K562 (cell line): ENCODE data around the gene LYPD4. TPM values are rescaled to one million over a fixed set of nuclear protein-coding genes. Genes with fewer than 3 reads are reported as not detected.

Source experiments
- ARHGAP35 ChIP-seq: fragments of 450-650 bp; IDR thresholded peaks from 2 replicates; pipeline ENCODE4 v1.6.1; 2018; ENCODE audit not compliant: partially characterized antibody
- ERF ChIP-seq: fragments of 450-650 bp; formaldehyde crosslinking; IDR thresholded peaks from 2 replicates; pipeline ENCODE4 v1.4.0; 2020; ENCODE audit warnings: mild to moderate bottlenecking, mixed read lengths
- ETV5 ChIP-seq: sonication (generic); formaldehyde crosslinking; IDR thresholded peaks from 2 replicates; pipeline ENCODE4 v1.4.0; 2020; ENCODE audit warnings: low read depth, mild to moderate bottlenecking, missing genetic modification reagents
- FOXP1 ChIP-seq: sonication (generic); formaldehyde crosslinking; IDR thresholded peaks from 2 replicates; pipeline ENCODE4 v1.8.0; 2022; ENCODE audit warnings: mild to moderate bottlenecking, missing genetic modification reagents
- HDAC2 ChIP-seq: fragments of 450-650 bp; IDR thresholded peaks from 2 replicates; pipeline ENCODE4 v1.6.1; 2016; ENCODE audit warnings: mild to moderate bottlenecking
- HMGN3 ChIP-seq: IDR thresholded peaks from 2 replicates; pipeline ENCODE4 v1.6.1; 2011; ENCODE audit warnings: borderline replicate concordance, low read depth, mild to moderate bottlenecking, mixed read lengths, low read length; ENCODE audit not compliant: insufficient read length; ENCODE audit errors: extremely low read depth
- KDM5B ChIP-seq: fragments of 200-600 bp; sonication (generic); IDR thresholded peaks from 2 replicates; pipeline ENCODE4 v1.6.1; 2012; ENCODE audit warnings: low read depth, mild to moderate bottlenecking, moderate library complexity, low read length, control low read depth, inconsistent platforms; ENCODE audit not compliant: insufficient replicate concordance
- MYNN ChIP-seq, 2 experiments: sonication (generic); formaldehyde crosslinking in 1 of 2; IDR thresholded peaks; 2 replicates each; pipeline versions ENCODE4 v1.5.0 to v1.6.1; 2016 to 2020; ENCODE audit warnings: antibody characterized with exemption in 1 of 2, missing genetic modification reagents in 1 of 2
- NONO ChIP-seq, 2 experiments: fragments of 200-400 bp in 1 of 2; fragments of 450-650 bp in 1 of 2; formaldehyde crosslinking in 1 of 2; IDR thresholded peaks; 2 replicates each; pipeline ENCODE4 v1.6.1; 2017; ENCODE audit warnings: low read depth in 2 of 2, mild to moderate bottlenecking in 2 of 2, moderate library complexity in 2 of 2, low read length in 1 of 2
- NR1H2 ChIP-seq: sonication (generic); formaldehyde crosslinking; IDR thresholded peaks from 2 replicates; pipeline ENCODE4 v1.4.0; 2020; ENCODE audit warnings: mild to moderate bottlenecking, missing genetic modification reagents
- SIN3B ChIP-seq: fragments of 450-650 bp; IDR thresholded peaks from 2 replicates; pipeline ENCODE4 v1.6.1; 2017; ENCODE audit warnings: low read depth, mild to moderate bottlenecking, moderate library complexity
- SMARCE1 ChIP-seq: fragments of 450-650 bp; IDR thresholded peaks from 2 replicates; pipeline ENCODE4 v1.7.1; 2016; ENCODE audit warnings: mild to moderate bottlenecking
- ZNF655 ChIP-seq: fragments of 250-450 bp; sonication (Bioruptor Pico); IDR thresholded peaks from 2 replicates; pipeline ENCODE4 v1.5.0; 2021
- polyA plus RNA-seq, 8 experiments: library from polyadenylated mRNA; depleted of rRNA in 4 of 8; stranded (reverse) in 5 of 8; unstranded in 3 of 8; fragments of >200 nt; fragmentation: Nextera tagmentation in 2 of 8; fragmentation: Illumina TruSeq in 1 of 8; extraction: Ambion mirVana in 2 of 8; extraction: Trizol in 1 of 8; gene quantifications; 2 replicates each; pipeline versions ENCODE4 v1.2.1 to v1.2.3, GENCODE V29; 2011 to 2014; ENCODE audit warnings: inconsistent platforms in 1 of 8, missing spikeins in 1 of 8
- total RNA-seq, 7 experiments: library from RNA; depleted of rRNA in 6 of 7; stranded (reverse); fragments of >200 nt in 6 of 7; fragmentation: Illumina TruSeq in 2 of 7; extraction: Trizol in 2 of 7; gene quantifications; 2 replicates each; pipeline versions ENCODE4 v1.2.1 to v1.2.3, GENCODE V29; 2011 to 2021; ENCODE audit warnings: low replicate concordance in 1 of 7
- TF ChIP-seq, protein P1 (sequence below): fragments of 450-650 bp; IDR thresholded peaks from 2 replicates; pipeline ENCODE4 v1.6.1; 2016; ENCODE audit warnings: low read depth
- TF ChIP-seq, protein P2 (sequence below): fragments of 250-450 bp; sonication (Bioruptor Pico); IDR thresholded peaks from 2 replicates; pipeline ENCODE4 v1.5.0; 2021; ENCODE audit warnings: mild to moderate bottlenecking, borderline replicate concordance

LYPD4 gene
- total and polyA plus RNA-seq, 9 of the 15 experiments (the other 6 are each of a cell fraction or from before 2014, with no cell fraction given), result 0.11 TPM; not detected in 8

- TF ChIP-seq NONO (IDR thresholded peaks at IDR 0.05; ENCODE audit: low read depth in 2 of 2, low read length in 1 of 2) (no peak), SIN3B (no peak), HMGN3 (no peak), NR1H2 (CRISPR knock-in tag) (no peak), FOXP1 (no peak), ERF (no peak), ZNF655 (CRISPR knock-in tag) (no peak), ETV5 (no peak), HDAC2 (0 out of 2 replicates have a peak, but pooled peaks have one; percentile 38), KDM5B (no peak), SMARCE1 (peak; percentile 80; the same call in 1 of the 2 replicates), MYNN (IDR thresholded peaks at IDR 0.05) (no peak), MYNN (CRISPR knock-in tag; IDR thresholded peaks at IDR 0.05) (no peak), ARHGAP35 (no peak)
- TF ChIP-seq, protein P1, sequence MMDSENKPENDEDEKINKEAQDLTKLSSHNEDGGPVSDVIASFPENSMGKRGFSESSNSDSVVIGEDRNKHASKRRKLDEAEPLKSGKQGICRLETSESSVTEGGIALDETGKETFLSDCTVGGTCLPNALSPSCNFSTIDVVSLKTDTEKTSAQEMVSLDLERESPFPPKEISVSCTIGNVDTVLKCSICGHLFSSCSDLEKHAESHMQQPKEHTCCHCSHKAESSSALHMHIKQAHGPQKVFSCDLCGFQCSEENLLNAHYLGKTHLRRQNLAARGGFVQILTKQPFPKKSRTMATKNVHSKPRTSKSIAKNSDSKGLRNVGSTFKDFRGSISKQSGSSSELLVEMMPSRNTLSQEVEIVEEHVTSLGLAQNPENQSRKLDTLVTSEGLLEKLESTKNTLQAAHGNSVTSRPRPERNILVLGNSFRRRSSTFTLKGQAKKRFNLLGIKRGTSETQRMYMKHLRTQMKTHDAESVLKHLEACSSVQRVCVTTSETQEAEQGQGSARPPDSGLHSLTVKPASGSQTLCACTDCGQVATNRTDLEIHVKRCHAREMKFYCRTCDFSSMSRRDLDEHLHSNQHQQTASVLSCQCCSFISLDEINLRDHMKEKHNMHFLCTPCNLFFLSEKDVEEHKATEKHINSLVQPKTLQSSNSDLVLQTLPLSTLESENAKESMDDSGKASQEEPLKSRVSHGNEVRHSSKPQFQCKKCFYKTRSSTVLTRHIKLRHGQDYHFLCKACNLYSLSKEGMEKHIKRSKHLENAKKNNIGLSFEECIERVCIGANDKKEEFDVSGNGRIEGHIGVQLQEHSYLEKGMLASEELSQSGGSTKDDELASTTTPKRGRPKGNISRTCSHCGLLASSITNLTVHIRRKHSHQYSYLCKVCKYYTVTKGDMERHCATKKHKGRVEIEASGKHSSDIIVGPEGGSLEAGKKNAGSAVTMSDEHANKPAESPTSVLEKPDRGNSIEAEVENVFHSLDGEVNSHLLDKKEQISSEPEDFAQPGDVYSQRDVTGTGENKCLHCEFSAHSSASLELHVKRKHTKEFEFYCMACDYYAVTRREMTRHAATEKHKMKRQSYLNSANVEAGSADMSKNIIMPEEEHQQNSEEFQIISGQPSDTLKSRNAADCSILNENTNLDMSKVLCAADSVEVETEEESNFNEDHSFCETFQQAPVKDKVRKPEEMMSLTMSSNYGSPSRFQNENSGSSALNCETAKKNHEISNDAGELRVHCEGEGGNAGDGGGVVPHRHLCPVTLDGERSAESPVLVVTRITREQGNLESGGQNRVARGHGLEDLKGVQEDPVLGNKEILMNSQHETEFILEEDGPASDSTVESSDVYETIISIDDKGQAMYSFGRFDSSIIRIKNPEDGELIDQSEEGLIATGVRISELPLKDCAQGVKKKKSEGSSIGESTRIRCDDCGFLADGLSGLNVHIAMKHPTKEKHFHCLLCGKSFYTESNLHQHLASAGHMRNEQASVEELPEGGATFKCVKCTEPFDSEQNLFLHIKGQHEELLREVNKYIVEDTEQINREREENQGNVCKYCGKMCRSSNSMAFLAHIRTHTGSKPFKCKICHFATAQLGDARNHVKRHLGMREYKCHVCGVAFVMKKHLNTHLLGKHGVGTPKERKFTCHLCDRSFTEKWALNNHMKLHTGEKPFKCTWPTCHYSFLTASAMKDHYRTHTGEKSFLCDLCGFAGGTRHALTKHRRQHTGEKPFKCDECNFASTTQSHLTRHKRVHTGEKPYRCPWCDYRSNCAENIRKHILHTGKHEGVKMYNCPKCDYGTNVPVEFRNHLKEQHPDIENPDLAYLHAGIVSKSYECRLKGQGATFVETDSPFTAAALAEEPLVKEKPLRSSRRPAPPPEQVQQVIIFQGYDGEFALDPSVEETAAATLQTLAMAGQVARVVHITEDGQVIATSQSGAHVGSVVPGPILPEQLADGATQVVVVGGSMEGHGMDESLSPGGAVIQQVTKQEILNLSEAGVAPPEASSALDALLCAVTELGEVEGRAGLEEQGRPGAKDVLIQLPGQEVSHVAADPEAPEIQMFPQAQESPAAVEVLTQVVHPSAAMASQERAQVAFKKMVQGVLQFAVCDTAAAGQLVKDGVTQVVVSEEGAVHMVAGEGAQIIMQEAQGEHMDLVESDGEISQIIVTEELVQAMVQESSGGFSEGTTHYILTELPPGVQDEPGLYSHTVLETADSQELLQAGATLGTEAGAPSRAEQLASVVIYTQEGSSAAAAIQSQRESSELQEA, result no peak
- TF ChIP-seq, protein P2, sequence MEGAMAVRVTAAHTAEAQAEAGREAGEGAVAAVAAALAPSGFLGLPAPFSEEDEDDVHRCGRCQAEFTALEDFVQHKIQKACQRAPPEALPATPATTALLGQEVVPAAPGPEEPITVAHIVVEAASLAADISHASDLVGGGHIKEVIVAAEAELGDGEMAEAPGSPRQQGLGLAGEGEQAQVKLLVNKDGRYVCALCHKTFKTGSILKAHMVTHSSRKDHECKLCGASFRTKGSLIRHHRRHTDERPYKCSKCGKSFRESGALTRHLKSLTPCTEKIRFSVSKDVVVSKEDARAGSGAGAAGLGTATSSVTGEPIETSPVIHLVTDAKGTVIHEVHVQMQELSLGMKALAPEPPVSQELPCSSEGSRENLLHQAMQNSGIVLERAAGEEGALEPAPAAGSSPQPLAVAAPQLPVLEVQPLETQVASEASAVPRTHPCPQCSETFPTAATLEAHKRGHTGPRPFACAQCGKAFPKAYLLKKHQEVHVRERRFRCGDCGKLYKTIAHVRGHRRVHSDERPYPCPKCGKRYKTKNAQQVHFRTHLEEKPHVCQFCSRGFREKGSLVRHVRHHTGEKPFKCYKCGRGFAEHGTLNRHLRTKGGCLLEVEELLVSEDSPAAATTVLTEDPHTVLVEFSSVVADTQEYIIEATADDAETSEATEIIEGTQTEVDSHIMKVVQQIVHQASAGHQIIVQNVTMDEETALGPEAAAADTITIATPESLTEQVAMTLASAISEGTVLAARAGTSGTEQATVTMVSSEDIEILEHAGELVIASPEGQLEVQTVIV (CRISPR knock-in tag), result no peak
Observed at GRCh38 chr19:41843371-41843770, 1.1 kb downstream of the LYPD4 start (continued).
